Vein endothelial cell (primary cell): ENCODE data around the gene AP4M1. TPM values are rescaled to one million over a fixed set of nuclear protein-coding genes. Genes with fewer than 3 reads are reported as not detected.

Experiments used
- small RNA-seq: library from RNA; depleted of rRNA; stranded (forward); fragments of <200 nt; gene quantifications from one replicate; pipeline ENCODE3, GENCODE V24; 2012
- total RNA-seq: library from RNA; depleted of rRNA; stranded (reverse); fragments of >200 nt; gene quantifications from 2 replicates; pipeline ENCODE4 v1.2.3, GENCODE V29; 2012

Gene AP4M1
- 20.8 and 21.2 TPM in 2 replicates for total RNA-seq

GRCh38 chr7:100101016-100101862, at the start of gene AP4M1, which contains the start of gene MCM7:
Gene AP4M1, plus strand, starts transcription at chr7:100101643. Its CDS starts 72 bp downstream, at chr7:100101715.
Gene MCM7, minus strand, starts transcription at chr7:100101397. Its CDS starts 103 bp downstream, at chr7:100101294.

GRCh38 chr7:100081535-100082102, 19.8 kb upstream of the AP4M1 start, which contains the start of gene ZNF3:
Gene ZNF3, minus strand, starts transcription at chr7:100081723. Its CDS starts 4,366 bp downstream, at chr7:100077357.

GRCh38 chr7:100088621-100089457, 12.6 kb upstream of the AP4M1 start, which contains the start of gene COPS6:
Gene COPS6, plus strand, starts transcription at chr7:100088969. Its CDS starts 22 bp downstream, at chr7:100088991.

GRCh38 chr7:100119072-100119969, 17.9 kb downstream of the AP4M1 start, which contains the start of the genes CNPY4 and TAF6:
Gene CNPY4, plus strand, starts transcription at chr7:100119634. Its CDS starts 111 bp downstream, at chr7:100119745.
Gene TAF6, minus strand, starts transcription at chr7:100119358. Its CDS starts 5,149 bp downstream, at chr7:100114209.

DNA sequence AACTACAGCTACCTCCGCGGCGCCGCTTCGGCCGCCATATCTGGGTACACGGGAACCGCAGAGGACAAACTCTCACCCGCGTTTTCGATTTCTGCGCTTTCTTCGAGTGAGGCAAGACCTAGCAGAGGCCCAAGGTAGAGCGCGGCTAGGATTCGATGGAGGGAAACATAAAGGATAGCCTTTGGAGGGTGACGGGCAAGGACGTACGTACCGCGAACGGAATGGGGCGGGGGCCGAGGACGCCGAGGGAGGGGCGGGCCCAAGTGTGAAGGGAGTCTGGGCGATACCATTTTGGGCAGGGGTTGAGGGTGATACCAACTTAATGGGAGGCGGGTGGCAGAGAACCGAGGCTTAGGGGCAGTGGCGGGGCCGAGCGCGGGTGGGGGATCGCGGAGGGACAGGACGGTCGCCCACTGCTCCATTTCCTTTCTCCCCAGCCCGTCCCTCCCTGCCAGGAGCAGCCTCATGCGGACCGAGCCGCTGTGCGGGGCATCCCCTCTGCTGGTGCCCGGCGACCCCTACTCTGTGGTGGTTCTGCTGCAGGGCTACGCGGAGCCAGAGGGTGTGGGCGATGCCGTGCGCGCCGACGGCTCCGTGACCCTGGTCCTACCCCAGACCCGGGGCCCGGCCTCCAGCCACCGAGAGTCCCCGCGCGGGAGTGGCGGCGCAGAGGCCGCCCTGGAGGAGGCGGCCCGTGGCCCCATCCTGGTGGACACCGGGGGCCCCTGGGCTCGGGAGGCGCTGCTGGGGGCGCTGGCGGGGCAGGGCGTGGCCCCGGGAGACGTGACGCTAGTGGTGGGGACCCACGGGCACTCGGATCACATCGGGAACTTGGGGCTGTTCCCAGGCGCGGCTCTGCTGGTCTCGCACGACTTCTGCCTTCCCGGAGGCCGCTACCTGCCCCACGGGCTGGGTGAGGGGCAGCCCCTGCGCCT, 25.8 kb downstream of the AP4M1 start, which contains the start of gene MBLAC1:
Gene MBLAC1, plus strand, starts transcription at position 37 of the 935 bp plus-strand sequence. Its CDS starts 429 bp downstream, at position 466.

GRCh38 chr7:100148559-100149328, 47.3 kb downstream of the AP4M1 start, which contains the start of gene LAMTOR4:
Gene LAMTOR4, plus strand, starts transcription at chr7:100148918. Its CDS starts 55 bp downstream, at chr7:100148973.

Small RNA genes lying within 50 kb of the gene (small RNA-seq; reads per million reads assigned to genes)
- gene MIR106B (3,809 reads per million, percentile 100 among the genes with 10 or more reads in this experiment), gene MIR25 (1,068 reads per million, percentile 100 among the genes with 10 or more reads in this experiment), gene MIR93 (4,300 reads per million, percentile 100 among the genes with 10 or more reads in this experiment)

Other genes starting within 250 kb of the AP4M1 start
- 0.57 TPM in 1 of 2 replicates, not detected in the other for gene OR2AE1, start 224.6 kb upstream of the AP4M1 start, total RNA-seq
- gene TRIM4, start 182.1 kb upstream of the AP4M1 start, total RNA-seq: 19.8 and 22.2 TPM in 2 replicates
- 0.19 TPM in 1 of 2 replicates, not detected in the other for gene GJC3, start 172.0 kb upstream of the AP4M1 start, total RNA-seq
- not detected in 2 replicates for gene AZGP1, start 125.6 kb upstream of the AP4M1 start, total RNA-seq
- 44.1 and 45.1 TPM in 2 replicates for gene ZKSCAN1, start 86.0 kb upstream of the AP4M1 start, total RNA-seq
- gene ZSCAN21, start 51.9 kb upstream of the AP4M1 start, total RNA-seq: 6.9 and 9.1 TPM in 2 replicates
- 38.5 and 46.6 TPM in 2 replicates for gene ZNF3, start 19.9 kb upstream of the AP4M1 start, total RNA-seq
- gene COPS6, start 12.7 kb upstream of the AP4M1 start, total RNA-seq: 84.9 and 85.6 TPM in 2 replicates
- 70.6 and 98.1 TPM in 2 replicates for gene MCM7, start 246 bp upstream of the AP4M1 start, total RNA-seq
- gene TAF6, start 17.7 kb downstream of the AP4M1 start, total RNA-seq: 39.1 and 41.2 TPM in 2 replicates
- gene CNPY4, start 18.0 kb downstream of the AP4M1 start, total RNA-seq: 28.1 and 28.4 TPM in 2 replicates
- 2.0 and 2.9 TPM in 2 replicates for gene MBLAC1, start 25.3 kb downstream of the AP4M1 start, total RNA-seq
- 91.1 and 93.3 TPM in 2 replicates for gene LAMTOR4, start 47.3 kb downstream of the AP4M1 start, total RNA-seq
- 9.7 and 15.7 TPM in 2 replicates for gene TRAPPC14, start 57.1 kb downstream of the AP4M1 start, total RNA-seq
- gene GAL3ST4, start 67.0 kb downstream of the AP4M1 start, total RNA-seq: 0.96 and 0.98 TPM in 2 replicates
- gene GPC2, start 75.7 kb downstream of the AP4M1 start, total RNA-seq: 5.3 and 6.5 TPM in 2 replicates
- 0.48 and 2.0 TPM in 2 replicates for gene STAG3, start 76.3 kb downstream of the AP4M1 start, total RNA-seq
- not detected in 2 replicates for gene PVRIG, start 118.3 kb downstream of the AP4M1 start, total RNA-seq
- not detected in 2 replicates for gene SPDYE3, start 206.1 kb downstream of the AP4M1 start, total RNA-seq